Body of pancreas (tissue), 4 donors: ENCODE measurements around the gene TELO2. TPM values are rescaled to one million over a fixed set of nuclear protein-coding genes. Genes with fewer than 3 reads are reported as not detected.

Experiments used
- ATAC-seq: fragments of 150-250 bp; one replicate; pipeline ENCODE4 v1.9.1; 2016
- DNase-seq, 4 donors: peaks; one replicate each; pipeline ENCODE4 v3.0.0-alpha.2; 2019
- H3K27ac ChIP-seq, 4 donors: fragments of 200-600 bp; sonication (generic); 1 replicate in 3 of 4; 2 replicates in 1 of 4; pipeline versions ENCODE4 v1.5.1 to v1.6.1; 2016 to 2019; ENCODE audit warnings: mild to moderate bottlenecking in 1 of 4, mixed read lengths in 1 of 4, moderate library complexity in 1 of 4
- H3K27me3 ChIP-seq, 2 donors: fragments of 200-600 bp; sonication (generic); one replicate each; pipeline ENCODE4 v1.6.0; 2016; ENCODE audit warnings: mild to moderate bottlenecking in 1 of 2
- H3K36me3 ChIP-seq, 2 donors: fragments of 200-600 bp; sonication (generic); replicated peaks in 1 of 2; 2 replicates each; pipeline ENCODE4 v1.5.1; 2016; ENCODE audit warnings: low read depth in 2 of 2; ENCODE audit not compliant: insufficient read depth in 1 of 2
- H3K4me1 ChIP-seq: fragments of 200-600 bp; sonication (generic); one replicate; pipeline ENCODE4 v1.6.0; 2016
- H3K4me3 ChIP-seq, 2 donors: fragments of 200-600 bp; sonication (generic); 1 replicate in 1 of 2; 2 replicates in 1 of 2; pipeline ENCODE4 v1.5.1; 2016 to 2019
- H3K9me3 ChIP-seq, 3 donors: fragments of 200-600 bp; sonication (generic); 1 replicate in 2 of 3; 2 replicates in 1 of 3; pipeline ENCODE4 v1.5.1; 2016
- CTCF ChIP-seq, 7 experiments: fragments of 450-650 bp in 4 of 7; fragments of 200-600 bp in 3 of 7; sonication (generic) in 3 of 7; IDR thresholded peaks; one replicate each; pipeline ENCODE4 v1.5.1; 2016 to 2019; ENCODE audit warnings: antibody characterized with exemption in 7 of 7
- POLR2A ChIP-seq, 3 donors: fragments of 450-650 bp; IDR thresholded peaks; one replicate each; pipeline ENCODE4 v1.6.1; 2016; ENCODE audit warnings: antibody characterized with exemption in 3 of 3, mild to moderate bottlenecking in 2 of 3
- WGBS, 2 donors: methylation state at CpG; one replicate each; pipeline ENCODE4 v1.1.5; 2017; 5-methylcytosine and 5-hydroxymethylcytosine counted together
- intact Hi-C: fragments of 100-400 bp; cut with DNase I; formaldehyde crosslinking; loops from one replicate; pipeline ENCODE4 v1.15.1; 2023
- total RNA-seq, 2 donors: library from RNA; depleted of rRNA; stranded (reverse); fragments of >200 nt; gene quantifications; one replicate each; pipeline ENCODE4 v1.1.0, GENCODE V29; 2016

The TELO2 gene
- total RNA-seq, 2 donors from 2014 or later: 25.4 to 76.5 TPM

- no peak overlapping the region for H3K4me3 ChIP-seq
- ATAC-seq: no peak
- no peaks in the 10 kb centered on the region for H3K36me3 ChIP-seq
- 79 to 94% methylated on average over 3 to 13 of the region's 13 CpGs for WGBS, 2 donors
- H3K27ac ChIP-seq: no peak overlapping the region
- no peaks in the 10 kb centered on the region for H3K4me1 ChIP-seq
- intact Hi-C loops: no loop called here
- DNase-seq: no peak
- H3K27me3 ChIP-seq: no peaks in the 10 kb centered on the region
- H3K9me3 ChIP-seq: no peaks in the 10 kb centered on the region
- TF ChIP-seq CTCF (IDR thresholded peaks at IDR 0.05) (no peak), POLR2A (IDR thresholded peaks at IDR 0.05) (no peak)
Measured at GRCh38 chr16:1556254-1556653, 63.1 kb downstream of the TELO2 start.

GRCh38 chr16:1557074-1557473 is 63.9 kb downstream of the TELO2 start:
- WGBS, 2 donors: 87 to 91% methylated on average over 15 to 16 of the region's 16 CpGs
- TF ChIP-seq CTCF (IDR thresholded peaks at IDR 0.05): no peak
- no peak for TF ChIP-seq POLR2A (IDR thresholded peaks at IDR 0.05)
- DNase-seq (no peak), ATAC-seq (no peak)
- no peaks in the 10 kb centered on the region for H3K27me3 ChIP-seq
- H3K4me3 ChIP-seq: no peak overlapping the region
- peaks cover 0 to 2% of the 10 kb centered on the region in 2 donors for H3K36me3 ChIP-seq
- intact Hi-C loops: no loop called here
- H3K27ac ChIP-seq: no peak overlapping the region
- H3K4me1 ChIP-seq: no peaks in the 10 kb centered on the region
- no peaks in the 10 kb centered on the region for H3K9me3 ChIP-seq

GRCh38 chr16:1557576-1557975 is 64.4 kb downstream of the TELO2 start:
- H3K36me3 ChIP-seq: peaks cover 0 to 2% of the 10 kb centered on the region in 2 donors
- intact Hi-C loops: no loop called here

GRCh38 chr16:1559446-1559975 is 66.4 kb downstream of the TELO2 start:
- peaks cover 0 to 2% of the 10 kb centered on the region in 2 donors for H3K36me3 ChIP-seq

More at GRCh38 chr16:1557576-1557975, 64.4 kb downstream of the TELO2 start:
- Histone ChIP-seq H3K9me3 (no peaks in the 10 kb centered on the region), H3K27me3 (no peaks in the 10 kb centered on the region), H3K27ac (no peak overlapping the region), H3K4me1 (no peaks in the 10 kb centered on the region), H3K4me3 (no peak overlapping the region)
- DNase-seq (no peak), ATAC-seq (no peak)
- 89 to 92% methylated on average over 11 of the region's 11 CpGs for WGBS, 2 donors
- TF ChIP-seq POLR2A (IDR thresholded peaks at IDR 0.05): no peak
- no peak for TF ChIP-seq CTCF (IDR thresholded peaks at IDR 0.05)

More at GRCh38 chr16:1559446-1559975, 66.4 kb downstream of the TELO2 start:
- no peak overlapping the region for H3K27ac ChIP-seq
- TF ChIP-seq CTCF (IDR thresholded peaks at IDR 0.05): no peak
- no peaks in the 10 kb centered on the region for H3K4me1 ChIP-seq
- no peaks in the 10 kb centered on the region for H3K9me3 ChIP-seq
- ATAC-seq (no peak), DNase-seq (no peak)
- H3K4me3 ChIP-seq: no peak overlapping the region
- 79 to 80% methylated on average over 16 to 18 of the region's 18 CpGs for WGBS, 2 donors
- H3K27me3 ChIP-seq: no peaks in the 10 kb centered on the region
- intact Hi-C loops: no loop called here

Other genes with a start within 250 kb of the TELO2 start
- 1 to 10 TPM in 1 of 2 donors, not detected in 1; 1.6 TPM for gene TPSD1, start 237.3 kb upstream of the TELO2 start, total RNA-seq
- 10 to 100 TPM; 25.9 to 81.7 TPM for gene UBE2I, start 183.7 kb upstream of the TELO2 start, total RNA-seq
- gene BAIAP3, start 159.7 kb upstream of the TELO2 start, total RNA-seq: 10 to 100 TPM in 1 of 2 donors, 1 to 10 TPM in 1; 7.0 to 20.8 TPM
- gene TSR3, start 141.5 kb upstream of the TELO2 start, total RNA-seq: 10 to 100 TPM; 70.5 to 98.8 TPM
- 10 to 100 TPM; 38.1 to 98.2 TPM for gene GNPTG, start 141.4 kb upstream of the TELO2 start, total RNA-seq
- gene UNKL, start 78.7 kb upstream of the TELO2 start, total RNA-seq: 10 to 100 TPM; 11.2 to 21.4 TPM
- 1 to 10 TPM in 1 of 2 donors, under 1 TPM in 1; 0.99 to 3.9 TPM for gene UQCC4, start 72.6 kb upstream of the TELO2 start, total RNA-seq
- not detected for gene PERCC1, start 62.3 kb upstream of the TELO2 start, total RNA-seq
- gene CCDC154, start 48.8 kb upstream of the TELO2 start, total RNA-seq: 1 to 10 TPM; 2.1 to 2.3 TPM
- 100 to 1,000 TPM in 1 of 2 donors, 10 to 100 TPM in 1; 27.2 to 115 TPM for gene CLCN7, start 18.3 kb upstream of the TELO2 start, total RNA-seq
- not detected for gene PTX4, start 4.4 kb upstream of the TELO2 start, total RNA-seq
- gene TMEM204, start 40.3 kb downstream of the TELO2 start, total RNA-seq: 10 to 100 TPM; 23.6 to 25.1 TPM
- 10 to 100 TPM; 16.9 to 35.6 TPM for gene IFT140, start 118.7 kb downstream of the TELO2 start, total RNA-seq
- 10 to 100 TPM in 1 of 2 donors, 1 to 10 TPM in 1; 8.6 to 17.8 TPM for gene CRAMP1, start 119.0 kb downstream of the TELO2 start, total RNA-seq
- 10 to 100 TPM; 15.5 to 24.4 TPM for gene JPT2, start 184.9 kb downstream of the TELO2 start, total RNA-seq
- 100 to 1,000 TPM in 1 of 2 donors, 10 to 100 TPM in 1; 79.9 to 103 TPM for gene MAPK8IP3, start 212.8 kb downstream of the TELO2 start, total RNA-seq